GM23338 (cell line): ENCODE measurements around the gene TYROBP. TPM values are rescaled to one million over a fixed set of nuclear protein-coding genes. Genes with fewer than 3 reads are reported as not detected.

ENCODE experiments used
- ATAC-seq: fragments of 200-7000 bp; cut with Tn5 transposase; 3 replicates; pipeline ENCODE4 v1.9.1; 2020
- DNase-seq: peaks from one replicate; pipeline ENCODE4 v3.0.0-alpha.2; 2015; ENCODE audit warnings: low spot score
- H2AFZ ChIP-seq: fragments of 200-600 bp; sonication (generic); 2 replicates; pipeline ENCODE4 v1.8.0; 2016; ENCODE audit warnings: antibody characterized with exemption, mild to moderate bottlenecking, moderate library complexity
- H3F3A ChIP-seq: fragments of 200-600 bp; sonication (generic); replicated peaks from 2 replicates; pipeline ENCODE4 v1.8.0; 2017; ENCODE audit warnings: antibody characterized with exemption, mixed run types, low read depth
- H3K27ac ChIP-seq: fragments of 200-600 bp; sonication (generic); 2 replicates; pipeline ENCODE4 v1.6.1; 2016; ENCODE audit warnings: low read depth
- H3K27me3 ChIP-seq: fragments of 200-600 bp; sonication (generic); 2 replicates; pipeline ENCODE4 v1.8.0; 2016; ENCODE audit warnings: mild to moderate bottlenecking, mixed run types, moderate library complexity; ENCODE audit not compliant: insufficient read depth
- H3K36me3 ChIP-seq: fragments of 200-600 bp; sonication (generic); 2 replicates; pipeline ENCODE4 v1.8.0; 2016; ENCODE audit warnings: mild to moderate bottlenecking; ENCODE audit not compliant: insufficient read depth
- H3K4me1 ChIP-seq: fragments of 200-600 bp; sonication (generic); 2 replicates; pipeline ENCODE4 v1.8.0; 2016; ENCODE audit warnings: mild to moderate bottlenecking, moderate library complexity; ENCODE audit not compliant: insufficient read depth
- H3K4me2 ChIP-seq: fragments of 200-600 bp; sonication (generic); 2 replicates; pipeline ENCODE4 v1.7.1; 2017; ENCODE audit warnings: mixed run types
- H3K4me3 ChIP-seq: fragments of 200-600 bp; sonication (generic); 2 replicates; pipeline ENCODE4 v1.6.1; 2016; ENCODE audit warnings: mixed run types
- H3K79me2 ChIP-seq: fragments of 200-600 bp; sonication (generic); replicated peaks from 2 replicates; pipeline ENCODE4 v1.8.0; 2017; ENCODE audit warnings: mild to moderate bottlenecking; ENCODE audit not compliant: insufficient read depth
- H3K9me2 ChIP-seq: fragments of 200-600 bp; sonication (generic); 2 replicates; pipeline ENCODE4 v1.8.0; 2017; ENCODE audit not compliant: insufficient read depth
- H4K20me1 ChIP-seq: fragments of 200-600 bp; sonication (generic); replicated peaks from 2 replicates; pipeline ENCODE4 v1.8.0; 2017; ENCODE audit warnings: mild to moderate bottlenecking; ENCODE audit not compliant: insufficient read depth
- H3K27ac Mint-ChIP-seq: 2 replicates; pipeline ENCODE4 v1.8.0; 2020; ENCODE audit warnings: inconsistent platforms, mild to moderate bottlenecking, moderate library complexity, mixed read lengths
- H3K27me3 Mint-ChIP-seq: 3 replicates; pipeline ENCODE4 v1.8.0; 2022; ENCODE audit warnings: low read depth, mild to moderate bottlenecking, moderate library complexity, mixed read lengths, inconsistent platforms; ENCODE audit not compliant: insufficient read depth, poor library complexity
- H3K36me3 Mint-ChIP-seq: 3 replicates; pipeline ENCODE4 v1.8.0; 2021; ENCODE audit warnings: low read depth, mild to moderate bottlenecking, inconsistent platforms, moderate library complexity, mixed read lengths
- H3K4me1 Mint-ChIP-seq: 3 replicates; pipeline ENCODE4 v1.8.0; 2020; ENCODE audit warnings: mild to moderate bottlenecking, inconsistent platforms, mixed read lengths
- H3K4me3 Mint-ChIP-seq: 3 replicates; pipeline ENCODE4 v1.8.0; 2021; ENCODE audit warnings: moderate library complexity, mild to moderate bottlenecking, inconsistent platforms, mixed read lengths
- H3K9me3 Mint-ChIP-seq: 3 replicates; pipeline ENCODE4 v1.8.0; 2020; ENCODE audit warnings: moderate library complexity, mild to moderate bottlenecking, inconsistent platforms, mixed read lengths
- CREB1 ChIP-seq: fragments of 250-450 bp; sonication (Bioruptor Pico); IDR thresholded peaks from 2 replicates; pipeline ENCODE4 v1.5.0; 2020; ENCODE audit warnings: low read depth, mild to moderate bottlenecking, moderate library complexity
- EZH2 ChIP-seq: fragments of 200-600 bp; sonication (generic); IDR thresholded peaks from one replicate; pipeline ENCODE4 v1.8.0; 2017; ENCODE audit warnings: antibody characterized with exemption, mild to moderate bottlenecking, low read depth; ENCODE audit not compliant: unreplicated experiment
- EZH2phosphoT487 ChIP-seq: fragments of 200-600 bp; sonication (generic); IDR thresholded peaks from one replicate; pipeline ENCODE4 v1.8.1; 2018; ENCODE audit warnings: antibody characterized with exemption; ENCODE audit not compliant: unreplicated experiment
- JUNB ChIP-seq: IDR thresholded peaks from one replicate; pipeline ENCODE4 v1.6.1; 2016; ENCODE audit warnings: antibody characterized with exemption; ENCODE audit not compliant: unreplicated experiment
- NANOG ChIP-seq: IDR thresholded peaks from 2 replicates; pipeline ENCODE4 v1.6.1; 2016; ENCODE audit warnings: antibody characterized with exemption, borderline replicate concordance
- POLR2AphosphoS5 ChIP-seq: IDR thresholded peaks from 2 replicates; pipeline ENCODE4 v1.6.1; 2016; ENCODE audit warnings: antibody characterized with exemption, low read depth
- STAT1 ChIP-seq: IDR thresholded peaks from one replicate; pipeline ENCODE4 v1.6.1; 2016; ENCODE audit warnings: antibody characterized with exemption; ENCODE audit not compliant: unreplicated experiment
- ZNF114 ChIP-seq: fragments of 250-450 bp; sonication (Bioruptor Pico); IDR thresholded peaks from 2 replicates; pipeline ENCODE4 v1.5.0; 2020; ENCODE audit warnings: mild to moderate bottlenecking, moderate library complexity
- ZNF331 ChIP-seq: fragments of 250-450 bp; sonication (Bioruptor Pico); IDR thresholded peaks from 2 replicates; pipeline ENCODE4 v1.5.0; 2020; ENCODE audit warnings: low read depth, mild to moderate bottlenecking, moderate library complexity
- polyA plus RNA-seq: library from polyadenylated mRNA; unstranded; fragments of >200 nt; fragmentation: Nextera tagmentation; extraction: Ambion mirVana; gene quantifications from 2 replicates; pipeline ENCODE4 v1.2.1, GENCODE V29; 2016
- total RNA-seq: library from RNA; depleted of rRNA; stranded (reverse); fragments of >200 nt; shearing (Covaris generic); gene quantifications from 2 replicates; pipeline ENCODE4 v1.2.3, GENCODE V29; 2014
- TF ChIP-seq, protein P1 (sequence below): IDR thresholded peaks from one replicate; pipeline ENCODE4 v1.6.1; 2018; ENCODE audit warnings: antibody characterized with exemption; ENCODE audit not compliant: unreplicated experiment
- TF ChIP-seq, protein P2 (sequence below): IDR thresholded peaks from 2 replicates; pipeline ENCODE4 v1.6.1; 2016; ENCODE audit warnings: antibody characterized with exemption
- TF ChIP-seq, protein P3 (sequence below), 2 experiments: fragments of 200-600 bp in 1 of 2; sonication (generic) in 1 of 2; conservative IDR thresholded peaks; 2 replicates each; pipeline versions ENCODE4 v1.5.1 to v1.6.1; 2016 to 2017; ENCODE audit warnings: antibody characterized with exemption in 2 of 2, low read depth in 2 of 2, mild to moderate bottlenecking in 2 of 2, moderate library complexity in 1 of 2
- TF ChIP-seq, protein P4 (sequence below): fragments of 250-450 bp; sonication (Bioruptor Pico); IDR thresholded peaks from 2 replicates; pipeline ENCODE4 v1.5.0; 2020; ENCODE audit warnings: mild to moderate bottlenecking, moderate library complexity

TYROBP gene
- total and polyA plus RNA-seq, 2 experiments from 2014 or later, result not detected

DNA sequence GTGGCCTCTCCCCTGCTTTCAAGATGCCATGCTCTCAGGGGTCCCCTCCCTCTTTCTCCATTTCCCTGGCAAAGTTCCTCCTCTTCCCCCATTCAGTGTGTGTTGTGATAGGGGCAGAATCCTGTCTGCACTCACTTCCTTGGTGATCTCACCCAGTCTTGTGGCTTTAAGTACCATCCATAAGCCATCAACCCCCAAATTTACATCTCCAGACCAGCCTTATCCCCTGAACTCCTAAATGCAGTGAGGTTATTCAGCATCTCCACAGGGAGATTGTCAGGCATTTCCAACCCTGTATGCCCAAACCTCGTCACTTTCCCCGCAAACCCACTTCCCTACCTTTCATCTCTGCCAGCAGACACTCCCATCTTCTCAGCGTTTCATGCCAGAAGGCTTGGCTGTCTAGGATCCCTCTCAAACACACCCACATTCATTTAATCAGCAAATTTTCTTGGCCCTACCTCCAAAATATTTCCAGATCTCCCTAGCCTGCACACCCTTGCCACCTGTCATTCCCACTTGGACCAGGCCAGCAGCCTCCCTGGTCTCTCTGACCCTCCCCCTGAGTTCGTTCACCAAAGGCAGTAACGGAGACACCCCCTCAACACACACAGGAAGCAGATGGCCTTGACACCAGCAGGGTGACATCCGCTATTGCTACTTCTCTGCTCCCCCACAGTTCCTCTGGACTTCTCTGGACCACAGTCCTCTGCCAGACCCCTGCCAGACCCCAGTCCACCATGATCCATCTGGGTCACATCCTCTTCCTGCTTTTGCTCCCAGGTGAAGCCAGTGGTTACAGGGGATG, 6.0 kb downstream of the TYROBP start, which contains the start of gene HCST:
Gene HCST, plus strand, starts transcription at position 676 of the 808 bp plus-strand sequence. Its CDS starts 65 bp downstream, at position 741.
- no peak for DNase-seq

More for the DNA sequence above, 6.0 kb downstream of the TYROBP start, which contains the start of gene HCST:
- Histone ChIP-seq H3K27ac (peak within 1 kb of the TSS; percentile 75), H3K9me2 (no peaks in the 10 kb centered on the region), H3K4me2 (peak within 1 kb of the TSS; percentile 96), H2AFZ (0 out of 2 replicates have a peak within 1 kb of the TSS, but pooled peaks have one; percentile 83), H3F3A (peaks cover 20% of the 10 kb centered on the region; the same call in 1 of the 2 replicates), H3K36me3 (peaks cover 5% of the 10 kb centered on the region; the same call in 1 of the 2 replicates), H3K4me1 (peaks cover 29% of the 10 kb centered on the region), H4K20me1 (no peaks in the 10 kb centered on the region), H3K4me3 (peak within 1 kb of the TSS; percentile 99), H3K27me3 (no peaks in the 10 kb centered on the region), H3K79me2 (peaks cover 13% of the 10 kb centered on the region)
- peak within 1 kb of the TSS; percentile 64 for H3K27ac Mint-ChIP-seq
- TF ChIP-seq CREB1 (CRISPR knock-in tag) (no peak), EZH2phosphoT487 (no peak), STAT1 (no peak), ZNF114 (CRISPR knock-in tag) (no peak), NANOG (no peak), ZNF331 (no peak), JUNB (no peak), EZH2 (no peak), POLR2AphosphoS5 (no peak)
- TF ChIP-seq, protein P1, sequence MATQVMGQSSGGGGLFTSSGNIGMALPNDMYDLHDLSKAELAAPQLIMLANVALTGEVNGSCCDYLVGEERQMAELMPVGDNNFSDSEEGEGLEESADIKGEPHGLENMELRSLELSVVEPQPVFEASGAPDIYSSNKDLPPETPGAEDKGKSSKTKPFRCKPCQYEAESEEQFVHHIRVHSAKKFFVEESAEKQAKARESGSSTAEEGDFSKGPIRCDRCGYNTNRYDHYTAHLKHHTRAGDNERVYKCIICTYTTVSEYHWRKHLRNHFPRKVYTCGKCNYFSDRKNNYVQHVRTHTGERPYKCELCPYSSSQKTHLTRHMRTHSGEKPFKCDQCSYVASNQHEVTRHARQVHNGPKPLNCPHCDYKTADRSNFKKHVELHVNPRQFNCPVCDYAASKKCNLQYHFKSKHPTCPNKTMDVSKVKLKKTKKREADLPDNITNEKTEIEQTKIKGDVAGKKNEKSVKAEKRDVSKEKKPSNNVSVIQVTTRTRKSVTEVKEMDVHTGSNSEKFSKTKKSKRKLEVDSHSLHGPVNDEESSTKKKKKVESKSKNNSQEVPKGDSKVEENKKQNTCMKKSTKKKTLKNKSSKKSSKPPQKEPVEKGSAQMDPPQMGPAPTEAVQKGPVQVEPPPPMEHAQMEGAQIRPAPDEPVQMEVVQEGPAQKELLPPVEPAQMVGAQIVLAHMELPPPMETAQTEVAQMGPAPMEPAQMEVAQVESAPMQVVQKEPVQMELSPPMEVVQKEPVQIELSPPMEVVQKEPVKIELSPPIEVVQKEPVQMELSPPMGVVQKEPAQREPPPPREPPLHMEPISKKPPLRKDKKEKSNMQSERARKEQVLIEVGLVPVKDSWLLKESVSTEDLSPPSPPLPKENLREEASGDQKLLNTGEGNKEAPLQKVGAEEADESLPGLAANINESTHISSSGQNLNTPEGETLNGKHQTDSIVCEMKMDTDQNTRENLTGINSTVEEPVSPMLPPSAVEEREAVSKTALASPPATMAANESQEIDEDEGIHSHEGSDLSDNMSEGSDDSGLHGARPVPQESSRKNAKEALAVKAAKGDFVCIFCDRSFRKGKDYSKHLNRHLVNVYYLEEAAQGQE, result no peak
- TF ChIP-seq, protein P2, sequence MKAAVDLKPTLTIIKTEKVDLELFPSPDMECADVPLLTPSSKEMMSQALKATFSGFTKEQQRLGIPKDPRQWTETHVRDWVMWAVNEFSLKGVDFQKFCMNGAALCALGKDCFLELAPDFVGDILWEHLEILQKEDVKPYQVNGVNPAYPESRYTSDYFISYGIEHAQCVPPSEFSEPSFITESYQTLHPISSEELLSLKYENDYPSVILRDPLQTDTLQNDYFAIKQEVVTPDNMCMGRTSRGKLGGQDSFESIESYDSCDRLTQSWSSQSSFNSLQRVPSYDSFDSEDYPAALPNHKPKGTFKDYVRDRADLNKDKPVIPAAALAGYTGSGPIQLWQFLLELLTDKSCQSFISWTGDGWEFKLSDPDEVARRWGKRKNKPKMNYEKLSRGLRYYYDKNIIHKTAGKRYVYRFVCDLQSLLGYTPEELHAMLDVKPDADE, result no peak
- TF ChIP-seq, protein P3, sequence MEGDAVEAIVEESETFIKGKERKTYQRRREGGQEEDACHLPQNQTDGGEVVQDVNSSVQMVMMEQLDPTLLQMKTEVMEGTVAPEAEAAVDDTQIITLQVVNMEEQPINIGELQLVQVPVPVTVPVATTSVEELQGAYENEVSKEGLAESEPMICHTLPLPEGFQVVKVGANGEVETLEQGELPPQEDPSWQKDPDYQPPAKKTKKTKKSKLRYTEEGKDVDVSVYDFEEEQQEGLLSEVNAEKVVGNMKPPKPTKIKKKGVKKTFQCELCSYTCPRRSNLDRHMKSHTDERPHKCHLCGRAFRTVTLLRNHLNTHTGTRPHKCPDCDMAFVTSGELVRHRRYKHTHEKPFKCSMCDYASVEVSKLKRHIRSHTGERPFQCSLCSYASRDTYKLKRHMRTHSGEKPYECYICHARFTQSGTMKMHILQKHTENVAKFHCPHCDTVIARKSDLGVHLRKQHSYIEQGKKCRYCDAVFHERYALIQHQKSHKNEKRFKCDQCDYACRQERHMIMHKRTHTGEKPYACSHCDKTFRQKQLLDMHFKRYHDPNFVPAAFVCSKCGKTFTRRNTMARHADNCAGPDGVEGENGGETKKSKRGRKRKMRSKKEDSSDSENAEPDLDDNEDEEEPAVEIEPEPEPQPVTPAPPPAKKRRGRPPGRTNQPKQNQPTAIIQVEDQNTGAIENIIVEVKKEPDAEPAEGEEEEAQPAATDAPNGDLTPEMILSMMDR (conservative IDR thresholded peaks at IDR 0.05; ENCODE audit: low read depth in 2 of 2), result no peak
- TF ChIP-seq, protein P4, sequence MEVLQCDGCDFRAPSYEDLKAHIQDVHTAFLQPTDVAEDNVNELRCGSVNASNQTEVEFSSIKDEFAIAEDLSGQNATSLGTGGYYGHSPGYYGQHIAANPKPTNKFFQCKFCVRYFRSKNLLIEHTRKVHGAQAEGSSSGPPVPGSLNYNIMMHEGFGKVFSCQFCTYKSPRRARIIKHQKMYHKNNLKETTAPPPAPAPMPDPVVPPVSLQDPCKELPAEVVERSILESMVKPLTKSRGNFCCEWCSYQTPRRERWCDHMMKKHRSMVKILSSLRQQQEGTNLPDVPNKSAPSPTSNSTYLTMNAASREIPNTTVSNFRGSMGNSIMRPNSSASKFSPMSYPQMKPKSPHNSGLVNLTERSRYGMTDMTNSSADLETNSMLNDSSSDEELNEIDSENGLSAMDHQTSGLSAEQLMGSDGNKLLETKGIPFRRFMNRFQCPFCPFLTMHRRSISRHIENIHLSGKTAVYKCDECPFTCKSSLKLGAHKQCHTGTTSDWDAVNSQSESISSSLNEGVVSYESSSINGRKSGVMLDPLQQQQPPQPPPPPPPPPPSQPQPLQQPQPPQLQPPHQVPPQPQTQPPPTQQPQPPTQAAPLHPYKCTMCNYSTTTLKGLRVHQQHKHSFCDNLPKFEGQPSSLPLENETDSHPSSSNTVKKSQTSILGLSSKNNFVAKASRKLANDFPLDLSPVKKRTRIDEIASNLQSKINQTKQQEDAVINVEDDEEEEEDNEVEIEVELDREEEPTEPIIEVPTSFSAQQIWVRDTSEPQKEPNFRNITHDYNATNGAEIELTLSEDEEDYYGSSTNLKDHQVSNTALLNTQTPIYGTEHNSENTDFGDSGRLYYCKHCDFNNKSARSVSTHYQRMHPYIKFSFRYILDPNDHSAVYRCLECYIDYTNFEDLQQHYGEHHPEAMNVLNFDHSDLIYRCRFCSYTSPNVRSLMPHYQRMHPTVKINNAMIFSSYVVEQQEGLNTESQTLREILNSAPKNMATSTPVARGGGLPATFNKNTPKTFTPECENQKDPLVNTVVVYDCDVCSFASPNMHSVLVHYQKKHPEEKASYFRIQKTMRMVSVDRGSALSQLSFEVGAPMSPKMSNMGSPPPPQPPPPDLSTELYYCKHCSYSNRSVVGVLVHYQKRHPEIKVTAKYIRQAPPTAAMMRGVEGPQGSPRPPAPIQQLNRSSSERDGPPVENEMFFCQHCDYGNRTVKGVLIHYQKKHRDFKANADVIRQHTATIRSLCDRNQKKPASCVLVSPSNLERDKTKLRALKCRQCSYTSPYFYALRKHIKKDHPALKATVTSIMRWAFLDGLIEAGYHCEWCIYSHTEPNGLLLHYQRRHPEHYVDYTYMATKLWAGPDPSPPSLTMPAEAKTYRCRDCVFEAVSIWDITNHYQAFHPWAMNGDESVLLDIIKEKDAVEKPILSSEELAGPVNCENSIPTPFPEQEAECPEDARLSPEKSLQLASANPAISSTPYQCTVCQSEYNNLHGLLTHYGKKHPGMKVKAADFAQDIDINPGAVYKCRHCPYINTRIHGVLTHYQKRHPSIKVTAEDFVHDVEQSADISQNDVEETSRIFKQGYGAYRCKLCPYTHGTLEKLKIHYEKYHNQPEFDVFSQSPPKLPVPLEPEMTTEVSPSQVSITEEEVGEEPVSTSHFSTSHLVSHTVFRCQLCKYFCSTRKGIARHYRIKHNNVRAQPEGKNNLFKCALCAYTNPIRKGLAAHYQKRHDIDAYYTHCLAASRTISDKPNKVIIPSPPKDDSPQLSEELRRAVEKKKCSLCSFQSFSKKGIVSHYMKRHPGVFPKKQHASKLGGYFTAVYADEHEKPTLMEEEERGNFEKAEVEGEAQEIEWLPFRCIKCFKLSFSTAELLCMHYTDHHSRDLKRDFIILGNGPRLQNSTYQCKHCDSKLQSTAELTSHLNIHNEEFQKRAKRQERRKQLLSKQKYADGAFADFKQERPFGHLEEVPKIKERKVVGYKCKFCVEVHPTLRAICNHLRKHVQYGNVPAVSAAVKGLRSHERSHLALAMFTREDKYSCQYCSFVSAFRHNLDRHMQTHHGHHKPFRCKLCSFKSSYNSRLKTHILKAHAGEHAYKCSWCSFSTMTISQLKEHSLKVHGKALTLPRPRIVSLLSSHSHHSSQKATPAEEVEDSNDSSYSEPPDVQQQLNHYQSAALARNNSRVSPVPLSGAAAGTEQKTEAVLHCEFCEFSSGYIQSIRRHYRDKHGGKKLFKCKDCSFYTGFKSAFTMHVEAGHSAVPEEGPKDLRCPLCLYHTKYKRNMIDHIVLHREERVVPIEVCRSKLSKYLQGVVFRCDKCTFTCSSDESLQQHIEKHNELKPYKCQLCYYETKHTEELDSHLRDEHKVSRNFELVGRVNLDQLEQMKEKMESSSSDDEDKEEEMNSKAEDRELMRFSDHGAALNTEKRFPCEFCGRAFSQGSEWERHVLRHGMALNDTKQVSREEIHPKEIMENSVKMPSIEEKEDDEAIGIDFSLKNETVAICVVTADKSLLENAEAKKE, result no peak
- H3K27me3 Mint-ChIP-seq, result peaks cover 27% of the 10 kb centered on the region
- H3K9me3 Mint-ChIP-seq, result no peaks in the 10 kb centered on the region
- peak within 1 kb of the TSS; percentile 81 for H3K4me3 Mint-ChIP-seq
- peaks cover 9% of the 10 kb centered on the region for H3K36me3 Mint-ChIP-seq
- no peak for ATAC-seq
- peaks cover 29% of the 10 kb centered on the region for H3K4me1 Mint-ChIP-seq
